IMR-90 (cell line): ENCODE data around the gene BFSP1. TPM values are rescaled to one million over a fixed set of nuclear protein-coding genes. Genes with fewer than 3 reads are reported as not detected.

Experiments
- ATAC-seq: fragments of 200-7000 bp; cut with Tn5 transposase; 2 replicates; pipeline ENCODE4 v1.9.1; 2020; ENCODE audit warnings: low read depth, mild to moderate bottlenecking, moderate library complexity
- BruUV-seq: library from RNA; stranded (reverse); fragments of 400-500 nt; replicated peaks from 2 replicates; lab custom pipeline; 2021; lab: Mats Ljungman, UMichigan
- CTCF ChIA-PET: fragments of 300-600 bp; formaldehyde crosslinking; extraction: SDS; loops from one replicate; lab custom pipeline; 2021; ENCODE audit warnings: antibody characterized with exemption; lab: Yijun Ruan, JAX
- POLR2A ChIA-PET: fragments of 300-600 bp; sonication (Branson Sonifier 250); formaldehyde crosslinking; loops from one replicate; lab custom pipeline; 2022; ENCODE audit warnings: antibody characterized with exemption; ENCODE audit not compliant: unreplicated experiment; lab: Charles Lee
- DNase-seq: peaks from one replicate; pipeline ENCODE4 v3.0.0; 2013
- H2AFZ ChIP-seq: replicated peaks from 2 replicates; pipeline ENCODE3; 2013; ENCODE audit warnings: low read length, mild to moderate bottlenecking; ENCODE audit not compliant: poor library complexity
- H2AK5ac ChIP-seq: 2 replicates; pipeline ENCODE4 v1.6.1; 2013; ENCODE audit warnings: low read depth, low read length, inconsistent platforms
- H2AK9ac ChIP-seq: replicated peaks from 2 replicates; pipeline ENCODE3; 2013; ENCODE audit warnings: mild to moderate bottlenecking, low read depth, low read length, moderate library complexity; ENCODE audit not compliant: poor library complexity
- H2BK120ac ChIP-seq: 2 replicates; pipeline ENCODE4 v1.6.1; 2013; ENCODE audit warnings: low read depth, low read length, inconsistent platforms
- H2BK15ac ChIP-seq: 3 replicates; pipeline ENCODE4 v1.6.1; 2013; ENCODE audit warnings: low read depth, low read length, inconsistent platforms
- H2BK20ac ChIP-seq: 2 replicates; pipeline ENCODE4 v1.6.1; 2013; ENCODE audit warnings: low read depth, mild to moderate bottlenecking, inconsistent platforms, low read length, moderate library complexity
- H2BK5ac ChIP-seq: 2 replicates; pipeline ENCODE4 v1.6.1; 2013; ENCODE audit warnings: mild to moderate bottlenecking, low read depth, low read length, inconsistent platforms; ENCODE audit not compliant: poor library complexity, severe bottlenecking
- H3K14ac ChIP-seq: replicated peaks from 2 replicates; pipeline ENCODE4 v1.6.1; 2013; ENCODE audit warnings: low read depth, low read length, inconsistent platforms
- H3K18ac ChIP-seq: 2 replicates; pipeline ENCODE4 v1.6.1; 2013; ENCODE audit warnings: low read depth, low read length, control low read depth
- H3K23ac ChIP-seq: 2 replicates; pipeline ENCODE4 v1.6.1; 2013; ENCODE audit warnings: low read depth, low read length, inconsistent platforms
- H3K27ac ChIP-seq: 2 replicates; pipeline ENCODE4 v1.5.1; 2013; ENCODE audit warnings: mild to moderate bottlenecking, control low read depth, low read length; ENCODE audit not compliant: insufficient read depth
- H3K27me3 ChIP-seq: 2 replicates; pipeline ENCODE4 v1.6.1; 2013; ENCODE audit warnings: low read length; ENCODE audit not compliant: control insufficient read depth, insufficient read depth
- H3K36me3 ChIP-seq: 2 replicates; pipeline ENCODE4 v1.6.1; 2013; ENCODE audit warnings: low read length, mixed read lengths; ENCODE audit not compliant: control insufficient read depth, insufficient read depth
- H3K4ac ChIP-seq: 2 replicates; pipeline ENCODE4 v1.6.1; 2013; ENCODE audit warnings: low read depth, low read length, inconsistent platforms
- H3K4me1 ChIP-seq: 2 replicates; pipeline ENCODE4 v1.6.1; 2013; ENCODE audit warnings: low read length, mixed read lengths; ENCODE audit not compliant: control insufficient read depth, insufficient read depth
- H3K4me2 ChIP-seq: 2 replicates; pipeline ENCODE4 v1.6.1; 2013; ENCODE audit warnings: low read depth, mild to moderate bottlenecking, control low read depth, low read length, moderate library complexity
- H3K4me3 ChIP-seq: 2 replicates; pipeline ENCODE4 v1.5.1; 2013; ENCODE audit warnings: low read depth, mild to moderate bottlenecking, control low read depth, low read length, moderate library complexity; ENCODE audit not compliant: insufficient read depth
- H3K56ac ChIP-seq: 2 replicates; pipeline ENCODE4 v1.6.1; 2013; ENCODE audit warnings: low read length, inconsistent platforms; ENCODE audit not compliant: insufficient read depth; ENCODE audit errors: extremely low read depth
- H3K79me1 ChIP-seq, 2 experiments: 2 replicates each; pipeline ENCODE4 v1.6.1; 2013; ENCODE audit warnings: low read length in 2 of 2, inconsistent platforms in 1 of 2, low read depth in 1 of 2
- H3K9ac ChIP-seq: 2 replicates; pipeline ENCODE4 v1.6.1; 2013; ENCODE audit warnings: low read depth, low read length, control low read depth
- H3K9me1 ChIP-seq: 2 replicates; pipeline ENCODE4 v1.6.1; 2013; ENCODE audit warnings: low read length, inconsistent platforms; ENCODE audit not compliant: insufficient read depth
- H3K9me3 ChIP-seq: 2 replicates; pipeline ENCODE4 v1.6.1; 2013; ENCODE audit warnings: low read length; ENCODE audit not compliant: control insufficient read depth, insufficient read depth
- H4K20me1 ChIP-seq: 2 replicates; pipeline ENCODE4 v1.6.1; 2013; ENCODE audit warnings: low read length, inconsistent platforms; ENCODE audit not compliant: insufficient read depth
- H4K5ac ChIP-seq: 2 replicates; pipeline ENCODE4 v1.6.1; 2013; ENCODE audit warnings: mild to moderate bottlenecking, low read depth, low read length, control low read depth
- H4K8ac ChIP-seq, 2 experiments: 2 replicates each; pipeline ENCODE4 v1.6.1; 2013; ENCODE audit warnings: low read depth in 2 of 2, low read length in 2 of 2, control low read depth in 1 of 2, inconsistent platforms in 1 of 2
- H4K91ac ChIP-seq: 2 replicates; pipeline ENCODE4 v1.6.1; 2013; ENCODE audit warnings: low read depth, low read length, inconsistent platforms; ENCODE audit not compliant: insufficient read depth
- BHLHE40 ChIP-seq: fragments of 150-350 bp; IDR thresholded peaks from 2 replicates; pipeline ENCODE4 v1.6.1; 2016; ENCODE audit warnings: mild to moderate bottlenecking, low read depth, low read length
- CEBPB ChIP-seq: IDR thresholded peaks from 2 replicates; pipeline ENCODE4 v1.6.1; 2012; ENCODE audit warnings: low read depth, low read length, improper control_type of control experiment
- CHD1 ChIP-seq: IDR thresholded peaks from 2 replicates; pipeline ENCODE4 v1.6.1; 2012; ENCODE audit warnings: low read depth, low read length, improper control_type of control experiment
- CTCF ChIP-seq: conservative IDR thresholded peaks from 2 replicates; pipeline ENCODE4 v1.5.1; 2012; ENCODE audit warnings: mild to moderate bottlenecking, low read depth, low read length, improper control_type of control experiment
- ELK1 ChIP-seq: fragments of 150-350 bp; IDR thresholded peaks from 2 replicates; pipeline ENCODE4 v1.6.1; 2016; ENCODE audit warnings: low read depth, mild to moderate bottlenecking, low read length, moderate library complexity, borderline replicate concordance
- MAZ ChIP-seq: IDR thresholded peaks from 2 replicates; pipeline ENCODE4 v1.6.1; 2012; ENCODE audit warnings: low read depth, mild to moderate bottlenecking, low read length, improper control_type of control experiment, moderate library complexity, borderline replicate concordance
- POLR2A ChIP-seq: IDR thresholded peaks from 2 replicates; pipeline ENCODE4 v1.6.1; 2012; ENCODE audit warnings: mild to moderate bottlenecking, low read depth, low read length
- RAD21 ChIP-seq: IDR thresholded peaks from 2 replicates; pipeline ENCODE4 v1.6.1; 2012; ENCODE audit warnings: low read length, improper control_type of control experiment
- RCOR1 ChIP-seq: IDR thresholded peaks from 2 replicates; pipeline ENCODE4 v1.6.1; 2012; ENCODE audit warnings: mild to moderate bottlenecking, low read length, improper control_type of control experiment; ENCODE audit not compliant: insufficient replicate concordance
- WGBS, 2 experiments: methylation state at CpG; one replicate each; pipeline versions ENCODE4 v1.1.5 to v1.1.7; 2013; ENCODE audit warnings: missing lambda C conversion rate in 2 of 2; ENCODE audit not compliant: insufficient read length in 1 of 2; ENCODE audit errors: extremely low coverage in 2 of 2; 5-methylcytosine and 5-hydroxymethylcytosine counted together
- dilution Hi-C: fragments of 300-500 bp; cut with HindIII; formaldehyde crosslinking; loops from one replicate; pipeline ENCODE4 v1.14.3; 2018; ENCODE audit warnings: low sequenced_read_pairs; ENCODE audit not compliant: unreplicated experiment
- in situ Hi-C: fragments of 300-500 bp; cut with MboI; formaldehyde crosslinking; loops from 3 replicates; pipeline ENCODE4 v1.14.3; 2019; ENCODE audit warnings: low sequenced_read_pairs, inconsistent platforms, mixed read lengths
- intact Hi-C: fragments of 100-400 bp; cut with micrococcal nuclease; formaldehyde crosslinking; loops from 2 replicates; pipeline ENCODE4 v1.10.0; 2022
- polyA plus RNA-seq, 3 experiments: library from polyadenylated mRNA; depleted of rRNA; stranded (reverse); fragments of >200 nt; gene quantifications; 2 replicates each; pipeline ENCODE4 v1.2.3, GENCODE V29; 2012; ENCODE audit warnings: low replicate concordance in 1 of 3
- total RNA-seq: library from RNA; depleted of rRNA; stranded (reverse); fragments of >200 nt; gene quantifications from 2 replicates; pipeline ENCODE4 v1.2.3, GENCODE V29; 2012

Gene BFSP1
- total and polyA plus RNA-seq, 2 of the 4 experiments (the other 2 are of a cell fraction), result 1.1 to 2.0 TPM

GRCh38 chr20:17522528-17522927 lies 8.7 kb downstream of the BFSP1 start:
- Histone ChIP-seq H4K5ac (no peak overlapping the region), H3K4ac (no peak overlapping the region), H3K14ac (no peak overlapping the region), H3K9me1 (no peaks in the 10 kb centered on the region), H2AK5ac (no peak overlapping the region), H3K23ac (no peak overlapping the region), H4K8ac (no peak overlapping the region), H3K79me1 (no peaks in the 10 kb centered on the region), H4K20me1 (no peaks in the 10 kb centered on the region), H2BK120ac (no peak overlapping the region), H4K91ac (no peak overlapping the region), H3K4me2 (no peak overlapping the region), H3K4me1 (no peaks in the 10 kb centered on the region), H2BK5ac (no peak overlapping the region), H2AK9ac (no peak overlapping the region), H3K4me3 (no peak overlapping the region), H2AFZ (no peak overlapping the region), H3K27ac (no peak overlapping the region), H3K36me3 (no peaks in the 10 kb centered on the region), H3K9ac (no peak overlapping the region), H3K56ac (no peak overlapping the region), H2BK20ac (no peak overlapping the region), H3K27me3 (peaks cover 7% of the 10 kb centered on the region; the same call in 1 of the 2 replicates), H3K9me3 (no peaks in the 10 kb centered on the region), H3K18ac (no peak overlapping the region), H2BK15ac (no peak overlapping the region)
- no TSS peak for BruUV-seq
- DNase-seq (no peak), ATAC-seq (no peak)
- ChIA-PET POLR2A (no interaction called here), CTCF (no interaction called here)
- dilution Hi-C loops, result no loop called here
- intact Hi-C loops, result no loop called here
- no CpG with 5 or more reads among the region's 3 CpGs for WGBS, 2 experiments
- in situ Hi-C loops, result no loop called here
- TF ChIP-seq BHLHE40, result no peak
- no peak for TF ChIP-seq RCOR1
- TF ChIP-seq CTCF, result no peak
- no peak for TF ChIP-seq CHD1
- TF ChIP-seq ELK1, result no peak
- no peak for TF ChIP-seq MAZ
- TF ChIP-seq POLR2A, result no peak
- TF ChIP-seq RAD21, result no peak
- no peak for TF ChIP-seq CEBPB
